NCI-H2081 treated with DMSO at 0.1 percent for 48 hours (cell line): ENCODE data around the gene PAPOLA.

Source experiments
- DNase-seq: peaks from one replicate; lab custom pipeline; 2025; lab: John Stamatoyannopoulos, UW

PAPOLA gene

GRCh38 chr14:96586056-96586455 is 83.9 kb downstream of the PAPOLA start:
- no peak for DNase-seq

GRCh38 chr14:96586921-96587822 is 85.0 kb downstream of the PAPOLA start:
- DNase-seq, result no peak

- no peak for DNase-seq
Measured at GRCh38 chr14:96587823-96588385, 85.7 kb downstream of the PAPOLA start.

DNA sequence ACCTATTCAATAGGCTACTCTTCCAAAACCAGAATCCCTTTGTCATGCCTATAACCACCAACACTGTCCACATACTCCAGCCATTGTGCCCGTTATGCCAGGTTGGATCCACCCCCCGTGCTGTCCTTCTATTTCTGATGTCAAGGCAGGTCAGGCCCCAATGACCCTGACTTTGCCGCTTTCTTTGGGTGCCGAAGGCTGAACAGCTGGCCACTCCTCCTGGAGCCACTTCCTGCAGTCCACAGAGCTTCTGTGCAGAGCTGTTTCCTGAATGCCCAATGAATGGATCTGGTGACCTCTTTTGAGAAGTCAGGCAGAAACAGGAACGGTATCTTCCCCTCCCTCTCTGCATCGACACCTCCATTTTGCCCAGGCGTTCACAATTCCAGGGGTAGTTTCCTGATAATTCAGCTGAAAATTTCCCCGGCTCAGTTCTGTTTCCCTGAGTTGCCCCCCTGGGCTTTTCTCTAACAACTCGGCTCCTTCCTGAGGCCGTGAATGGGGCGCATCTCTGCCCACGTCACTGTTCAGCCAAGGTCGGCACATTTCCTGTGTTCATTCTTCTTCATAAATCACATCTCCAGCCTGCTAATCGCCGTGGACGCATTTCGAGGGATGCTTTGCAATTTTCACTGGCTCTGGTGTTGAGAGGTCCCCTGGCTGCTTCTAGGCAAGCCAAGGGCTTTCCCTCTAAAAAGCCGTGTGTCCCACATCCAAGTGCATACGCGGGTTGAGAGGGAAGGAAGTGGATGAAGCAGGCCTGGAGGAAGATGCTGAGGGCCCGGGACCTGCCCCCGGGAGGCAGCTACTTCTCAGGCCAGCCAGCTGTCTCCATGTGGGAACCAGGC is 86.5 kb downstream of the PAPOLA start:
- DNase-seq, result no peak

GRCh38 chr14:96589577-96589976 is 87.4 kb downstream of the PAPOLA start:
- DNase-seq, result no peak

GRCh38 chr14:96590190-96590864 is 88.1 kb downstream of the PAPOLA start:
- DNase-seq, result no peak

- DNase-seq, result no peak
Measured at GRCh38 chr14:96592591-96593386, 90.6 kb downstream of the PAPOLA start.

DNA sequence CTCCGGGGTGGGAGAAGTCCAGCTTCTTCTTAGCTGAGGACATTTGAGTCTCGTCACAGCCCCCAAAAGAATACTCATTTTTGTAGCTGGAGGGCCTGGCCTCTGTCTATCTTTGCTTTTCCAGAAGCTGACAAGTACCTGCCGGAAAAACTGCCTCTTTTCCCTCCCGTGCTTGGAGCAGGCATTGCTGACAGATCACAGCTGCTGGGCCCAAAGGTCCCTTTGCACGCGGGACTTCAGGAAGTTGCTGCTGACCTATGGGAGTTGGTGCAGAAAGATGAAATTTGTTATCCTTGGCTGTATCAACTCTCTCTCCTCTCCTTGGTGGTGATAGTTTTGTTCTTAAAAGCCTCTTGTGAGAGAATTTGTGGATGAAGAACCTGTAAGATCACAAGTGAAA is 92.8 kb downstream of the PAPOLA start:
- DNase-seq, result no peak

GRCh38 chr14:96597680-96598079 is 95.5 kb downstream of the PAPOLA start:
- no peak for DNase-seq

- DNase-seq, result no peak
Measured at GRCh38 chr14:96598332-96598928, 96.2 kb downstream of the PAPOLA start.

DNA sequence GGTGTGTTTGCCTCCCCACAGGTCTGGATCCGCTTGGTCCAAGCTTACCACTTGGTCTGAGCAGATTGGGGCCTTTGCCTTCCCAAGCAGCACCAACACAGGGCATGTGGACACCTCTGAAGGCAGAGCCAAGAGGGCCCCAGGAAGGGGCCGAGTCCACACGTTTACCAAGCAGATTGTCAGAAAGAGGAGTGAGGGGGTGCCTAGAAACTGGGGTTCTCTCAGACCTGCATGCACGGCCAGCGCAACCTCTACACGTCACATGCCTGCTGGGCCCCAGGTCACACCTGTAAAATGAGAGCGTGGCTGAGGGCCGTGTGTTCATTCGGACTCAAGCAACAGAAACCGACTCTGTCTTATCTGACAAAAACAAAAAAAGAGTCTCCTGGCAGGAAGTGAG is 96.9 kb downstream of the PAPOLA start:
- DNase-seq, result no peak

GRCh38 chr14:96602186-96602585 is 100.0 kb downstream of the PAPOLA start:
- no peak for DNase-seq

DNA sequence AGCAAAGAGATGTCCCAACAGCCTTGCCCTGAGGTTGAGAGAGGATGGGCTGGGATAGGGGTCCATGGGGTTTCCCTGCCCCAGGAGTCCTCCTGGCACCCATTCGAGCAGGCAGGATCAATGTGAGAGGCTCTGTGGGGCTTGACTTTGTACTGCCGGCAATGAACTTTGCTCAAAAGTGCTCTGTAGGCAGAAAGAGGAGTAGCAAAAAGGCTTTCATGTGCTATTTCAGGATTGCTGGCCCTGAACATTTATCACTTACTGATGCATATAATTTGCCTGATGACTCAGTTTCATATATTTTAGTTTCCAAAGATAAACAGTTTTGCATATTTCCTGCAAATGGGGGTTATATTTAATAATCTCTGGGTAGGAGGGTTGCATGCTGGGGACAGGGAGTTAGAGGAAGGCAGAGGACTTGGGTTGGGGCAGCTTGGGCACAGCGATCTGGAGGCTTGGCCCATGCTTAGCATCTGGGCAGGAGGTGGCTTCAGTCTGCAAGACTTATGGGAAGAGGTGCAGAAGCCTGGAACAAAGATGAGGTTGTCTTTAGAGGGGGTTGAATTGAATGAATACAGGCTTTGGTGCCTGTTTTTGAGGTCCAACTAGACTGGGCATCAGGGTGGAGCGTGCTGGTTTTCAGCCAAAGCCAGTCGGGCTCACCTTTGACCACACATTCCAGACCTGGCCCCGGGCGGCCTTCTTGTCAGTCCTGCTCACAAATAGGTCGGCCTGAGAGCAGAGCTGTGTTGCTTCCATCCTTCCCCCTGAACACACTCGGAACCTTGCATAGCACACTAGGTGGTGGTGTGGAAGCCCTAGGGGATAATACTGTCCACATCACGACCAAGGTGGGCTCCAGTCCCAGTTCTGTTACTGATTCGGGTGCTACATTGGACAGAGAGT is 101.4 kb downstream of the PAPOLA start:
- DNase-seq, result no peak

GRCh38 chr14:96614481-96614881 is 112.3 kb downstream of the PAPOLA start:
- DNase-seq, result no peak

DNA sequence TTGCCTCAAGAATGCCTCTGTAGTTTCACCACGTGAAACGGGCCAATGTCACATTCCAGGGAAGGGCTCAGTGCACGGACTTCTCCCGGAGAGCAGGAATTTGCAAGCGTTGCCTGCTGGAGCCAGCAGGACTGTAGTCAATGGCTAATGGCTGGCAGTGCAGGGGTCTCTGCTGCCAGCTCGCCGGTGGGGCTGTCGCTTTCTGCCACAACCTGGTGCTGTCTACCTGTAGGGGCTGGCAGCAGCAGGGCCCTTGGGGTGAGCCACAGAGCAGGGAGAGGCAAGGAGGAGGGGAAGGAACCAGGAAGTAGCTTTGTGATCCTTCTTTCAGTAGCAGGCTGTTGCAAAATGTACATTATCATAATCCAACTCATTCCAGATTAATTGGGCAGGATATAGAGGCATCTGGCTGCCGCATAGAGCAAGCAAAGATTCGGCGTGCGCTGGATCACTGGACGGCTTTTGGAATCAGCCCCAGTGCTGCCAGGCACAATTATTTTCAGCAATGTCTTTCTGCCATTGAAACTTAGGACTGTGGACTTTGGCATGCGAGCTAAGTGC is 114.1 kb downstream of the PAPOLA start:
- no peak for DNase-seq
